ENCODE measurements around the gene MYO5A. TPM values are rescaled to one million over a fixed set of nuclear protein-coding genes. Genes with fewer than 3 reads are reported as not detected.
"Not testable (repeated sequence)": the region's sequence is repeated elsewhere in the genome, so short reads cannot be mapped to it uniquely, and the experiment has no call there.

The MYO5A gene
- total RNA-seq (2013) = 48.9 TPM
- polyA plus RNA-seq (10 to 100 TPM in 2 of 3 donors, 1 to 10 TPM in 1; 6.9 to 33.5 (median 16.6) TPM), polyA minus RNA-seq (36.6 and 59.2 TPM in 2 replicates), total RNA-seq (56.0 to 251 (median 201) reads per million in 11 experiments)

DNA sequence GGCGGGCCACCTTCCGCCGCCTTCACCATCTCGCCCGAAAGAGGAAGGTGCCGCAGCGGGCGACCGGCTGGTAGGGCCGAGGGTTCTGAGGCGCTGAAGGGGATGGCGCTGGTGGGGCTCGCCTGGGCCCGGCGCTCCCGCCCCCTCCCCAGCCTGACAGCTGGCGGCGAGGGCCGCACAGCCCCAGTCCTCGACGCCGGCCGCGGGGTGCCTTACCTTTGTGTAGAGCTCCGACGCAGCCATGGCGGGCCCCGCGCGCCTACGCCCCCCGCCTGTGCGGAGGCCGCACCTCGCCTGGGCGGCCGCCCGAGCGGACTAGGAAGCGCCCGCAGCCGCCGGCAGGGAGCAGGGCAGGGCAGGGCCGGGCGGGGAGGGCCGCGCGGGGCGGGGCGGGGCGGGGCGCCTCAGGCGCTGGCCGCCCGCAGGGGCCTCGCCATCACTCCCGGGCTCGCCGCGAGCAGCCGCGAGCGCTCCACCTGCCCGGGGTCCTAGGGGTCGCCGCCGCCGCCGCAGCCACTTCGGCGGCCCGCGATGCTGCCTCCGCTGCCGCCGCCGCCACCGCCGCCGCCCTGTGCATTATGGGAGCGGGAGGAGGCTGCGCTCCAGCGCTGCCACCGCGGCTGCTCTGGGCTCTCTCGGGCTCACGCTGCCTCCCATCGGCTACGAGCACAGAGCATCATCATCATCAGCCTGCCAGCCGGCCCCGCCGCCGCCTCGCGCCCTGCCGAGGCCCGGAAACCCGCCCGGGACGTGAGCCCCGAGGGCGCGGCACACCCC lies at the start of gene MYO5A:
Gene MYO5A (minus strand): TSS at position 317 of the 777 bp plus-strand sequence. CDS start 74 bp downstream, at position 243.
- Mint-ChIP-seq H3K36me3 (peaks cover 6 to 7% of the 10 kb centered on the region in 2 donors), H3K27ac (peak within 1 kb of the TSS; percentile 81 to 92 (median 86)), H3K27me3 (ENCODE audit: low read depth in 3 of 3) (peaks cover 14 to 18% (median 17%) of the 10 kb centered on the region in 3 donors), H3K9me3 (peaks cover 0 to 5% (median 0%) of the 10 kb centered on the region in 7 donors), H3K4me1 (peaks cover 36% of the 10 kb centered on the region), H3K4me3 (peak within 1 kb of the TSS; percentile 94 to 96)
- Histone ChIP-seq H3K4me2 (replicated peaks; ENCODE audit: extremely low read depth, low read length, poor library complexity, severe bottlenecking) (peak within 1 kb of the TSS; percentile 95), H3K79me2 (ENCODE audit: insufficient read depth, low read length) (peaks cover 49% of the 10 kb centered on the region), H4K20me1 (ENCODE audit: insufficient read depth, low read length) (peaks cover 37% of the 10 kb centered on the region), H3K9ac (ENCODE audit: insufficient read depth, low read length, poor library complexity, severe bottlenecking) (peak within 1 kb of the TSS; percentile 84), H3K36me3 (replicated peaks in 1 of 2; ENCODE audit: control insufficient read depth in 1 of 2, insufficient read depth in 2 of 2, low read length in 2 of 2) (no peaks in the 10 kb centered on the region), H3K27me3 (ENCODE audit: control insufficient read depth in 2 of 2, insufficient read depth in 2 of 2, low read length in 2 of 2) (peaks cover 8 to 18% of the 10 kb centered on the region in 2 donors), H3K9me3 (replicated peaks in 1 of 2; ENCODE audit: control insufficient read depth in 1 of 2, insufficient read depth in 1 of 2, low read length in 2 of 2) (no peaks in the 10 kb centered on the region), H2AFZ (ENCODE audit: insufficient read depth, low read depth, low read length, poor library complexity, severe bottlenecking) (peak within 1 kb of the TSS; percentile 98), H3K27ac (ENCODE audit: low read depth in 1 of 2, low read length in 2 of 2) (peak within 1 kb of the TSS; percentile 62 to 86), H3K4me3 (replicated peaks in 1 of 3; ENCODE audit: low read depth in 2 of 3, low read length in 3 of 3) (peak within 1 kb of the TSS; percentile 65 to 91 (median 84)), H3K4me1 (ENCODE audit: control insufficient read depth in 1 of 2, insufficient read depth in 2 of 2, low read length in 2 of 2) (peaks cover 23 to 32% of the 10 kb centered on the region in 2 donors)
- TF ChIP-seq, protein P1, sequence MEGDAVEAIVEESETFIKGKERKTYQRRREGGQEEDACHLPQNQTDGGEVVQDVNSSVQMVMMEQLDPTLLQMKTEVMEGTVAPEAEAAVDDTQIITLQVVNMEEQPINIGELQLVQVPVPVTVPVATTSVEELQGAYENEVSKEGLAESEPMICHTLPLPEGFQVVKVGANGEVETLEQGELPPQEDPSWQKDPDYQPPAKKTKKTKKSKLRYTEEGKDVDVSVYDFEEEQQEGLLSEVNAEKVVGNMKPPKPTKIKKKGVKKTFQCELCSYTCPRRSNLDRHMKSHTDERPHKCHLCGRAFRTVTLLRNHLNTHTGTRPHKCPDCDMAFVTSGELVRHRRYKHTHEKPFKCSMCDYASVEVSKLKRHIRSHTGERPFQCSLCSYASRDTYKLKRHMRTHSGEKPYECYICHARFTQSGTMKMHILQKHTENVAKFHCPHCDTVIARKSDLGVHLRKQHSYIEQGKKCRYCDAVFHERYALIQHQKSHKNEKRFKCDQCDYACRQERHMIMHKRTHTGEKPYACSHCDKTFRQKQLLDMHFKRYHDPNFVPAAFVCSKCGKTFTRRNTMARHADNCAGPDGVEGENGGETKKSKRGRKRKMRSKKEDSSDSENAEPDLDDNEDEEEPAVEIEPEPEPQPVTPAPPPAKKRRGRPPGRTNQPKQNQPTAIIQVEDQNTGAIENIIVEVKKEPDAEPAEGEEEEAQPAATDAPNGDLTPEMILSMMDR (IDR thresholded peaks at IDR 0.05) = no peak
- under 1% methylated on average over 97 of the region's 103 CpGs for WGBS (ENCODE audit: insufficient coverage)
- DNase-seq = peak; percentile 60 to 65 (median 65)
- intact Hi-C loops (cut with micrococcal nuclease) = loop anchor here in 1 of 2 donors (5.0 kb wide), 1 partner anchor 34 kb away; no protein-coding TSS in a partner anchor

DNA sequence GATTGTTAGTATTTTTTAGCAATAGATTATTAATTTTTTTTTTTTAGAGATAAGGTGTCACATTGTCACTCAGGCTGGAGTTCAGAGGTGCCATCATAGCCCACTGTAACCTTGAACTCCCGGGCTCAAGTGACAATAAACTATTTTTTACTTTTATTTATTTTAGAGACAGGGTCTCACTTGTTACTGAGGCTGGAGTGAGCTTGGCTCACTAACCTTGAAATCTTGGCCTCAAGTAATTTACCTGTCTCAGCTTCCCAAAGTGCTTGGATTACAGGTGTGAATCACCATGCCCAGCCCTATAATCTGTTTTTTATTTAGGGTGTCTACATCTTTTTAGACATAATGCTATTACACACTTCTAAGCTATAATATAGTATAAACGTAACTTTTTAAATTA lies 48.0 kb upstream of the MYO5A start:
- peaks cover 2 to 4% of the 10 kb centered on the region in 2 donors for H3K36me3 Mint-ChIP-seq
- intact Hi-C loops (cut with micrococcal nuclease) = no loop called here
- H2AFZ ChIP-seq (ENCODE audit: insufficient read depth, low read depth, low read length, poor library complexity, severe bottlenecking) = no peak overlapping the region

DNA sequence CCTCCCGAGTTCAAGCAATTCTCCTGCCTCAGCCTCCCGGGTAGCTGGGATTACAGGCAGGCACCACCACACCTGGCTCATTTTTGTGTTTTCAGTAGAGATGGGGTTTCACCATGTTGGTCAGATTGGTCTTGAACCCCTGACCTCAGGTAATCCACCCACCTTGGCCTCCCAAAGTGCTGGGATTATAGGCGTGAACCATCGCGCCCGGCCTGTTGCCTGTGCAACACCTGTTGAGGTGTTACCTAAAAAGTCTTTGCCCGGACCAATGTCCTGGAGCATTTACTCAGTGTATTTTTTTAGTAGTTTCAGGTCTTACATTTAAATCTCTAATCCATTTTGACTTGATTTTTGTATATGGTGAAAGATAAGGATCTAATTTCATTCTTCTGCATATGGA lies 46.9 kb upstream of the MYO5A start:
- WGBS (ENCODE audit: insufficient coverage) = no CpG with 5 or more reads among the region's 7 CpGs

More for the DNA sequence above, 48.0 kb upstream of the MYO5A start:
- no peaks in the 10 kb centered on the region for H4K20me1 ChIP-seq (ENCODE audit: insufficient read depth, low read length)
- TF ChIP-seq, protein P1 (IDR thresholded peaks at IDR 0.05) = no peak
- H3K4me2 ChIP-seq (replicated peaks; ENCODE audit: extremely low read depth, low read length, poor library complexity, severe bottlenecking) = no peak overlapping the region
- H3K27me3 ChIP-seq (ENCODE audit: control insufficient read depth in 2 of 2, insufficient read depth in 2 of 2, low read length in 2 of 2) = no peaks in the 10 kb centered on the region
- no peak overlapping the region for H3K4me3 ChIP-seq (replicated peaks in 1 of 3; ENCODE audit: low read depth in 2 of 3, low read length in 3 of 3)
- no peak overlapping the region for H3K27ac ChIP-seq (ENCODE audit: low read depth in 1 of 2, low read length in 2 of 2)
- no peak overlapping the region for H3K9ac ChIP-seq (ENCODE audit: insufficient read depth, low read length, poor library complexity, severe bottlenecking)
- no peaks in the 10 kb centered on the region for H3K9me3 ChIP-seq (replicated peaks in 1 of 2; ENCODE audit: control insufficient read depth in 1 of 2, insufficient read depth in 1 of 2, low read length in 2 of 2)
- Mint-ChIP-seq H3K4me1 (no peaks in the 10 kb centered on the region), H3K9me3 (peaks cover 0 to 5% (median 2%) of the 10 kb centered on the region in 7 donors), H3K4me3 (no peak overlapping the region), H3K27me3 (ENCODE audit: low read depth in 3 of 3) (no peaks in the 10 kb centered on the region), H3K27ac (no peak overlapping the region)
- H3K4me1 ChIP-seq (ENCODE audit: control insufficient read depth in 1 of 2, insufficient read depth in 2 of 2, low read length in 2 of 2) = no peaks in the 10 kb centered on the region
- peaks cover 0 to 10% of the 10 kb centered on the region in 2 donors for H3K36me3 ChIP-seq (replicated peaks in 1 of 2; ENCODE audit: control insufficient read depth in 1 of 2, insufficient read depth in 2 of 2, low read length in 2 of 2)
- WGBS (ENCODE audit: insufficient coverage) = no CpG with 5 or more reads among the region's 2 CpGs
- DNase-seq = no peak
- no peaks in the 10 kb centered on the region for H3K79me2 ChIP-seq (ENCODE audit: insufficient read depth, low read length)

More for the DNA sequence above, 46.9 kb upstream of the MYO5A start:
- H3K27ac Mint-ChIP-seq; H3K79me2 ChIP-seq (ENCODE audit: insufficient read depth, low read length); H3K4me1 Mint-ChIP-seq; H4K20me1 ChIP-seq (ENCODE audit: insufficient read depth, low read length); H3K9ac ChIP-seq (ENCODE audit: insufficient read depth, low read length, poor library complexity, severe bottlenecking); H3K4me1 ChIP-seq (ENCODE audit: control insufficient read depth in 1 of 2, insufficient read depth in 2 of 2, low read length in 2 of 2); H3K27me3 Mint-ChIP-seq (ENCODE audit: low read depth in 3 of 3); H3K4me3 Mint-ChIP-seq; H3K27ac ChIP-seq (ENCODE audit: low read depth in 1 of 2, low read length in 2 of 2); H2AFZ ChIP-seq (ENCODE audit: insufficient read depth, low read depth, low read length, poor library complexity, severe bottlenecking); intact Hi-C loops (cut with micrococcal nuclease); DNase-seq; H3K4me3 ChIP-seq (replicated peaks in 1 of 3; ENCODE audit: low read depth in 2 of 3, low read length in 3 of 3); H3K9me3 ChIP-seq (replicated peaks in 1 of 2; ENCODE audit: control insufficient read depth in 1 of 2, insufficient read depth in 1 of 2, low read length in 2 of 2); H3K36me3 Mint-ChIP-seq; H3K9me3 Mint-ChIP-seq; H3K4me2 ChIP-seq (replicated peaks; ENCODE audit: extremely low read depth, low read length, poor library complexity, severe bottlenecking); H3K27me3 ChIP-seq (ENCODE audit: control insufficient read depth in 2 of 2, insufficient read depth in 2 of 2, low read length in 2 of 2); H3K36me3 ChIP-seq (replicated peaks in 1 of 2; ENCODE audit: control insufficient read depth in 1 of 2, insufficient read depth in 2 of 2, low read length in 2 of 2): not testable (repeated sequence)
